Measurements from ENCODE around the gene LRP1-AS.
A peak's percentile ranks its signal among the peaks of the same experiment; 100 is the strongest.

The LRP1-AS gene

DNA sequence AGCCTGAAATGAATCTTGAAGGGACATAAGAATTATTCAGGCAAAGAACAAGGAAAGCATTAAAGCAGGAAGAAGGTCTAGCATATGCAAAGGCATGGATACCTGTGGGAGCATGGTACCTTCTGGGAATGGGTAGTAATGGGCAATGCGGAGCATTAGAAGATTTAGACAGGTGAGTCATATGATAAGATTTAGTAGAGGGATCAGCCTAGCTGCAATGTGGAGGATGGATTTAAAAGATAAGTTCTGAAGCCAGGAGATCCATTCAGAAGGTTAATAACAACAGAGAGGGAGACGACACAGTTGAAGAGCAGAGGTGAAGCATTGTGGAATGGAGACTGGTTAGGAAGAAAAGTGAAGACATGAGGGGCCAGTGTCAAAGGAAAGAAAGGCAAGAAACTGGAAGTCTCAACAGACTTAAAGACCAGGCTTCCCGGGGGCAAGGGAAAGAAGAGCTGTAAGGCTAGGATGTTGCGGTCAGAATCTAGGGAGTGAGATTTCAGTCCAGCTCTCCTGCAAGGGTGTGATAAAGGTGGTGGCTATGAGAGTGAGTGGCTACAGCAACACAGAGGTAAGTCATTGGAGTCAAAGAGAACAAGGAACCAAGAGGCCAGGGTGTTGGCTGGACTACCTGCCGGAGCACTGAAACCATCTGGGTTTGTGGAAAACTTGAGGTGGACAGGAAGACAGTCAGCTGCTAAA is 30.7 kb downstream of the LRP1-AS start:
- no peak for DNase-seq

DNA sequence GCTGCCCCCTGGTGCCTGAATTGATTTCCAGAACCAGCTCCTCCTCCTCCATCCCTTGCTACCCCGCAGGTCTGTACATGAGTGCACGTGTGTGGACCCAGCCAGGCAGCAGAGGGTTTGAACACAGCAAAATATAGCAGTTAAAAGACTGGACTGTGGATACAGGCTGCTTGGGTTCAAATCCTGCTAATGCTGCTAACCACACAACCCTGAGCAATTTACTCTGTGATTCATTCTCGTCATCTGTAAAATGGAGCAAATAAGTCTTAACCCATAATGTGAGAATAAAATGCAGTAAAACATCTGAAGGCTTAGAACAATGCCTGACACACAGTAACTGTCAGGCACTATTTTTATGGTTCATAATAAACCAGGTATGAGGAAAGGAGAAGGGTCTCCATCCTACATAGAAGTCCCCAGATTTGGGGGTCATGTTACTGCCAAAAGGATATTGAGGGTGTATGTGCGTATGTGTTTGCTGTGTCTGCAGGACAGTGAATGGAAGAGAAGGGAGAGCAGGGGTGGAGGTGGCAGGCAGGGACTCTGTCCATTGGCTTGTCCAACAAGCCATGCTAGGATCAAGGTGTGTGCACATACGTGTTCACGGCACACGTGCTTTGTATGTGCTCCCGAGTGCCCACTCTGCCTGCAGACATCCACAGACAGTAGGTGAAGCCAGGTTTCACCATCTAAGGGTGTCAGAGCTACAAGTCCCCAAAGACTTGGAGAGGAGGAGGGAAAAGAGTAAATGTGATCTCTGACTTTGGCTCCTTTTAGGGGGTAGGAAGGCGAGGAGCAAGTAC is 34.7 kb downstream of the LRP1-AS start:
- no peak for DNase-seq

DNA sequence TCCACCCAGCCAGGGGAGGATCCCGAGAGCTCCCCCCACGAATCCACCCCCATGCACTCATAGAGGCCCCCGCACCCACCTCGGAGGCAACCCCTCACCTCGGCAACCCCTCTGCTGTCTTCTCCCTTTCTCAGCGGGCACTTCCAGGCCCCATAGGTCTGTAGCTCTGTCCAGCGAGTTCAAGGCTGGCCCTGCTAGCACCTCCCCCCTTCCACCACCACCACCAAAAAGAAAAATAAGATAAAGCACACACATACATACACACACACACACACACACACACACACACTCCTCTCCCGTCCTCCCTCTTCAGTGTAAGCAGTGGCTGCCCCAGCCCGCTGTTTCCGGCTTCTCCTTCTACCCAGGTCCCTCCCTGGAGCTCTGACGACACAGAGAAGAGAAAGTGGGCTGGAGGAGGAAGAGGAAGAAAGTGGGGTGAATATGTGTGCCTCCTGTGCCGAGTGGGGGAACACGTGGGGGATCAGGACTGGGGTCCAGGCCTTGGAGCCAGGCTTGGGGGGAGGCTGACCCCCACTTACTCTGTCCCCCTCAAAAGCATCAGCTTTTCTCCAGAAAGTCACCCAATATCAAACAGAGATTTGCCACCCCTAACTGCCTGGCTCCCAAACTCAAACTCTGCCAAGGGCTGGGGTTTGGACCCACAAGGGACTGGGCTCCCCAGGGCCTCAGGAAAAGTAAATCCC is 36.2 kb downstream of the LRP1-AS start, which contains the start of gene STAT6:
Gene STAT6 (minus strand): TSS at position 332 of the 704 bp plus-strand sequence. CDS start 3,084 bp downstream, outside the sequence.
- peak; percentile 94 for DNase-seq

DNA sequence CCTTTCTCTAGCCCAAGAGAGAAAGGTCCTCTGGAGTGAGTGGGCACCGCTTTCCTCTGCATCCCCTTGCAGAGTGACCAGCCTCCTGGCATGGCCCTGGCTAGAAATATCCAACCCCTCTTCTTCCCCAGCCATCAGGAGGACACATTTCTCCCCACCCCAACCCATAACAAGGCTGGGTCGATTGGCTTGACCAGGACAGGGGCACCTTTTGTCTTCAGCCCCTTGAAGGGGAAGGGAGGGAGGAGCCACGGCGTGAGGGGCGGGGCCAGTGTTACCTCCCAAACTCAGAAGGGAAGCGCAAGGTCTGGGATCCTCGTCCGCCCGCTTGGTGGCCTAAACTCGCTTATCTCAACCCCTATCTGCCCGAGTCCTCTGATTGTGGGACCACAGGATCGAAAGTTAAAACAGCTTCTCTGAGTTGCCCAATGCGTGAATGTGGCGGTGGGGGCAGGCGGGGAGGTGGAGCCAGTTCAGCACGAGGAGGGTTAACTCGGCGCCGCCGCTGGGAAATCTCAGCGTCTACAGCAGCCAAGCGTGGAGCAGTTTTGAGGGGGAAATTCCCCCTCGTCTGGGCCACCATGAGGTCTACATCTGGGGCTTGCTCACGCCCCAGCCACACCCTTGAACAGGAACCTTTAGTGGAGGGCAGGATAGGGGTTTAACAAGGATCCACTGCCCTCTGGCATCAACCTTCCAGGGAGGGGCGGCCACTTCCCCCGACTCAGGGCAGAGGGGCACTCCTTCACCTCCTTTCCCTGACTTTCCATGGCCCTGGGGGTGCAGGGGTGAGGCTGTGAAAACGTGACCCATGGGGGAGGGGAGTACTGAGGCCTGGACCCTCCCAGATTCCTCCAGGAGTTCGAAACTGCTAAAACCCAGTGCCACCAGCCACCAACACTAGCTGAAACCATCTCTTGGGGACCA is 37.1 kb downstream of the LRP1-AS start:
- DNase-seq, result peak; percentile 87

DNA sequence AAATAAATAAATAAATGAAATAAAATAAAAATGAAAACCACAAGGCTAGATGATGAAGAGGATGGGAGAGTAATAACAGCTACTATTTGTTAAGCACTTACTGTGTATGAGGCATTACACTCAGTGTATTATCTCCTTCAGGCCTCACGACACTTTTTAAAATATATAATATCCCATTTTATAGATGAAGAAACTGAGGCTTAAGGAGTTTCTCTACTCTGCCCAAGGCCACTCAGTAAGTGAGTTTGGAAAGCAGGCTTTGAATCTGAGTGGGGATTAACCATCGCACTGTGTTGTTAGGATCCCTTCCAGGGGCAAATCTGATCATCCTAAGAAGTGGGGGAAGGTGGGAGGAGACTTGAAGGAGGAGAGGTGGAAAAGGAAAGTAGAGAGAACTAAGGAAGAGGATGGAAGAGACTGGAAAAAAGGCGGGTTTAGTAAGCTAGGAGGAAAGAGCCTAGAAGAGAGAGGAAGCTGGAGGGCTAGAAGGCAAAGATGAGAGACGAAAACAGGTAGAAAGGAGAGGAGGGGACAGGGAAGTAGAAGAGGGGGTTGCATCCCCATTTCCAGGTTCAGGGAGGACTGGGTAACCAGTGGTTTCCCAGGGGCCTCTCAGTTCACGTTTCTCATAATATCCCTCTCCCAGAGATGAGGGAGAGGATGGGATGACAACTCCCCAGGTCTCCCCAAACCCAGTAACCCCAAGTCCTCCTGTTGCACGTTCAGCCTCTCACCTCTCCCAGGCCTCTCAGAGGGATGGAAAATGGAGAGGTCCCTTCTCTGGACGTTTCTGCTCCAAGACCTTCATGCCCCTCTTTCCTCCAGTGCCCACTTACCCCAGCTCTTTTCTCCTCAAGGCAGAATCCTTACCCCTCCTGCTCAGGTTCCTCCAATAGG is 38.0 kb downstream of the LRP1-AS start:
- DNase-seq, result no peak

DNA sequence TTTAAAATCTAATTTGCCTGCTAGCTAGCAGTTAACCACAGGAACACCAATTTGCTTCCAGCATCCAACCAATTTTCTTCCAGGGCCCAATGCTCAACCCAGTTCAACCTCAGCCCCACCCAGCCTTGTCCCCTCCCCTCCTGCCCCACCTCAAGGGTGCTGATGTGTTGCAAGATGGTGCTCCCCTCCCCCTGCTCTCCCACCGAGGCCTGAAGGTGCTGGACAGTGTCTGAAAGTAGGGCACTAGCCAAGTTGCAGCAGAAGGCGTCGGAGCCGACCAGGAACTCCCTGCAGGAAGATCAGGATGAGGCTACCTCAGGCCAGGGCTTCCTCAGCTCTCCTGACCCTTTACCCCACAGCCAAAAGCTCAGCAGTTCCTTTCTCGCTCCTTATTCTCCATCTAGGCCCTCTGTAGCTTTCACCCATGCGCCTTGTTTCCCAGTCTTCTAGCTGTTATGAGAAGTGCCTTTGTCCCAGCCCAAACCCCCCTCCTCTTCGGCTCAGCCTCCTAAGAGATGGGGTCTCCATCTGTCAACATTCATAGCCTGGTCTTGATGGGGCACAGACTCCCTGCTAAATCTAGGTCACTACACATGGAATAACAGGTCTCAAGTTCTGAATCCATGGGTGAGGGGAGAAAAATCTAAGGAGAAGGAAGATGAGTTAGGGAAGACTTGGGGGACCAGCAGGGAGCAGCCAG is 39.8 kb downstream of the LRP1-AS start:
- no peak for DNase-seq

DNA sequence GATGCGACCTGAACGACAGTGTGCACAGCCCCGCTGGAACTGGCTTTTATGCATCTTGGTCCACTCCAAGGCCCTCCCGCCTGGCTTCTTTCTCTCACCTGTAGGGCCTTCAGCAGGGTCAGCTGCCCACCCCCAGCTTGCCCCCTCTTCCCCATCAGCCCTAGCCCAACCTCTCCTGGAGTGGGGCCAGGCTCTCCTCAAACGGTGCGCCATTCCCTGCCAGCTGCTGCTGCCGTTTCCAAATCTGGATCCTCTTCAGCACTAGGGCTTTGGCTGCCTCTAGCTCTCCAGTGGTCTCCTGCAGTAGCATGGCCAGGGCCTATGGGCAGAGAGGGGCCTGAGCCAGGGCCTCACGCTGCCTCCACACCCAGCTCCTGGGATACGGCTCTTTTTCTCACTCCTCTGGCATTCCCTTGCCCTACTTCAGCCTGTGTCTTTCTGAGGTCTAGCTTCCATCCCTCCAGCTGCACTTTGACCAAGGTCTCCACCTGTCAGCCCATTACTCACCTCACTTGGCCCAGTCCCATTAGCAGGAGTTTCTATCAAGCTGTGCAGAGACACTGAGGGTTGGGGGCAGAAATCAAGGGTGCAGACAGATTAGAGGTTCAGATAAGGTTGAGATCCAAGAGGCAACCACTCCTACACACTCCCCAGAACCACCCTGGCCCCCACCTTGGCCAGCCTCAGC is 41.3 kb downstream of the LRP1-AS start:
- no peak for DNase-seq

DNA sequence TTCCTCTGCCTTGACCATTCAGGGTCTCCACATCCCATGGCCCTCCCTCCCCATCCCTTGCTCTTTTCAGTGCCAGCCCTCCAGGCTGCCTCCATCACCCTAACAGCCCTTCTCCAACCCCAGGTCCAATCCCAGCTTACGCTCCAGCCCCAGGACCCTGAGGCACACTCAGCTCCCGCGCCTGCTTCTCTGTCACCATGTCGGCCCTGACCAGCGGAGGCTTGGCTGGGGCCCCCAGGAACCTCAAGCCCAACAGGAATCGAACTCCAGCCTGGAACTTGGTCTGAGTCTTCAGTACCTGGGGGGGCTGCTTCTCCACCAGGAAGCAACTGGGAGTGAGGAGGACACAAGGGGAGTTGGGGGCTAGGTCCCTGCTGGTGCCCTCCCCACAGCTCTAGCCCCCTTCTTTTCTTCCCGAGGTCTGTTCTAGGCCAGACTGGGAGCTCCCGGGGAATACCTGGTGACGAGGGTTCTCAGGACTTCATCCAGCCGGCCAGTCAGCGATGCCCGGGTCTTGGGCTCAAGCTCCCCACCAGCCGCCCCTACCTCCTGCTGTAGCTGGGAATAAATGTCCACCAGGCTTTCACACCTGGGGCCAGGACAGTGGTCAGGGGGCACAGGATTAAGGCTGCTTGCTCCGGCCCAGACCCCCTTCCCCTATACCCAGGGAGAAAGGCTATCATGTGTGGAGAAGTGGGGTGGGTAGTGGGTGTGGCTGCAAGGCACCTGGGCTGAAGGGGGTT is 42.2 kb downstream of the LRP1-AS start:
- DNase-seq, result no peak

DNA sequence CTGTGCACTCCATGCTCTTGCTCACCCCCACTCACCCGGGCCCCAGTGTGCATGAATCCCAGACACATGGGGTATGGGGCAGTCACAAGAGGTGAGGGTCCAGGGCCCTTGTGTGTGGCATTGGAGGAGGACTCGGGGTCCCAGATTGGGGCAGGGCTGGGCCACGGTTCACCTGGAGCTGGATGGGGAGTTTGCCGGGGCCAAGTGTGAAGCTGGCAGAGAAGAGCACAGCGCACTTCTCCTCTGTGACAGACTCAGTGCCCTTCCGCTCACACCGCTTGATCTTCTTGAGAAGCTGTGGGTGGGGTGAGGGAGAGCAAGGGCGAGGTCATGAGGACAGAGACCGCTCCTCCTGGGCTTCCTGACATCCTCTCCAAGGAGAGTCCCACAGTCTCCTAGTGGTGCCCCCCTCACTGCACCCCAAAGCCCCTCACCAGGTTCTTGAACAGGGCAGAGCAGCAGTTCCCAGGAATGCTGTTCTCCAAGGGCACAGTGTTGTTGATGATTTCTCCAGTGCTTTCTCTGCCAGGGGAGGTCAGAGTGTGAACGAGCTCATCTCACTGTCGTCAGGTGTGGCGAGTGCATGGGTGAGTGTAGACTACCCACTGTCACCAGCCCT is 43.0 kb downstream of the LRP1-AS start:
- no peak for DNase-seq

DNA sequence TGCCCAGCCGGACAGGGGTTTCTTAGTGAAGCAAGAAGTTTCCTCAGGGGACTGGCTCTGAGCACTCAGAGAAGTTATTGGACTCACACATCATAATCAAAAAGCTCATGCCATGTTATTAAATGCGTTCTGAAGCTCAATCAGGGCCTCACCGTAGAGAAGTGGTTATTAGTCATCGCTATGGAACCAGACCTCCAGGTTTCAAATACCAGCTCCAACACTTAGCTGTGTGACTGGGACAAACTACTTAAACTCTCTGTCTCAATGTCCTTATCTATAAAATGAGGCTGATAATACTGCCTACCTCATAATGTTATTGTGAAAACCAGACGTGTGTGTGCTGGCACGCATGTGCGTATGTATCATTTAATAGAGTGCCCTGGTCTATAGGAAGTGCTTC is 43.6 kb downstream of the LRP1-AS start:
- no peak for DNase-seq

DNA sequence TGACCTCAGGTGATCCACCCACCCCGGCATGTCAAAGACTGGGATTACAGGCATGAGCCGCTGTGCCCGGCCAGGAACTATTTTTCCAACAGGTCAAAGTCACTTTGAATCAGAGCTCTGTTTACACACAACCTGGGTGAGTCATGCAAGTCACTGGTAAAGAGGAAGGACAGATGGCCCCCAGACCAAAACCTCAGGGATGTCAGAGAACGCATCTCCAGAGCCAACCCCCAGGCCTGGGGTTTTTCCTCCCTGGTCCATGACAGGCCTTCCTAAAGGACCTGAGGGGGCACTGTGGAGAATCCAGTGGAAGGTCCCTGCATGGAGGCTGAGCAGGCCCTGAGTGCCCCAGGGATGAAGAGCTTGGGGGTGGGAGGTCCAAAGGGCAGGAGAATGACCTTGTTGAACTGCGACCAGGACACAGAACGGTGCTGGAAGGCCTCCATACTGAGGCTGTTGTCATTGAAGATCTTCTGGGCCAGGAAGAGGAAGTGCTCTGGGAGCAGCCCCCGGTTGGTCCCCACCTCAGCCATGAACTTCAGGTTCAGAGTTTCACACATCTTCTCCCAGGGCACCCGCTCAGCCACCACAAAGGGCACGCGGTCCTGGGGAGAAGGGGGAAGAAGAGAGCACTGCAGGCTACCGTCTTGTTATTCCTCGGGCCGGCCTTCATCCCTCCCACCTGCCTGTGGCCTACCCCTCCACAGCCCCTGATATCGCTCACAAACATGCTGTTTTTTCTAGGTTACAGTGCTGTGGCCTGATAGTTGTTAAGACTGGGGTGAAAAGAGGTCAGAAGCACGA is 45.3 kb downstream of the LRP1-AS start:
- DNase-seq, result no peak

DNA sequence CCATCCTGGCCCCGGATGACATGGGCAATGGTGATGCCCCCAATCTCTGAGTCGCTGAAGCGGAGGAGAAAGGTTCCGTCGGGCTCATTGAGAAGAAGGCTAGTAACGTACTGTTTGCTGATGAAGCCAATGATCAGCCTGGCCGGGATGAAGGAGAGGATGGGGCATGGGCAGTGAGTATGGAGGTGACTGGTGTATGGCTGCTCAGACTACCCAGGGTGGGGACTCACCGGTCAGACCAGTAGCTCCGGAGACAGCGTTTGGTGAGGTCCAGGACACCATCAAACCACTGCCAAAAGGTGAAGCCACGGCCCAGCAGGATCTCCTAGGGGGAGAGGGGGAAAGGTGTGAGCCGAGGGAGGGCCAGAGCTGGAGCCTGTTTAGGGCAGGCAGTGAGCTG is 47.7 kb downstream of the LRP1-AS start:
- no peak for DNase-seq

DNA sequence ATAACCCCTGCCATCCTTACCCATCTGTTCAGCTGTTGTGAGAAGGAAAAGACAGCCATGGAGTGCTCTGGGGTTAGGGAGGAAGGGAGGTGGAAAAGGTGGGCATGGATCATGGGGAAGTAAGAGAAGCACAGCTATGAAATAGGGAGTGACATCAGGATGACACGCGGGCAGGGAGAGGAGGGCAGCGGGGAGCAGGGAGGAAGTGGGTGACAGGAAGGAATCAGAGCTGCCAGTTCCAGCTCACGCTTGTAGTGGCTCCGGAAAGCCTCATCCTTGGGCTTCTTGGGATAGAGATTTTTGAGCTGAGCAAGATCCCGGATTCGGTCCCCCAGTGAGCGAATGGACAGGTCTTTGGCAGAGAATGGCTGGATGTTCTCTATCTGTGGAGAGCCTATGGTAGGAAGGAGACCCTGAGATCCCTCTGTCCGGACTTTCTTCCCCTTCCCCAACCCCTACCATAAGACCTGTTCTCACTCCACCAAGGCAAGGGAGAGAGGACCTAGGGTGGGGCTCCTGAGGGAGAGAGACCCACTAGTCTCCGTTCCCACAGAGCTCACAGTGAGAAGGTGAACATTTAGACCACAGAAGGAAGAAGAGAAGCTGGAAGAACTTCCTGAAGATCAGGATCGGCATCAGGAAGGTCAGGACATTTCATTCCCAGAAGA is 48.2 kb downstream of the LRP1-AS start:
- DNase-seq, result no peak

DNA sequence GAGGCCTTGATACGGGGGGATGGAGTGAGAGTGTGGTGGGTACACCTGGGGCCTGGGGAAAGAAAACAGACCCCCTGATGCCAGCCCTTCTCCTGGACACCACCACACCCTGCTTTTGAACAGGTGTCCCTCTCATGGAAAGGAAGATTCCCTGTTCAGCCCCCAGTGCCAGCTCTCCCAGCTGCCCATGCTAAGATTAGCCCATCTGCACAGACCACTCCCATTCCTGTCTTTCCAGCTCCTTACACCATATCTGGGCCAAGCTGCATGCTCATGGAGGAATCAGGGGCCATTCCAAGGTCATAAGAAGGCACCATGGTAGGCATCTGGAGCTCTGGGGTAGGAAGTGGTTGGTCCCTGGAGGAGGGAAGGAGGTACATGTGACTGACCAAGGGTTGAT is 48.9 kb downstream of the LRP1-AS start:
- DNase-seq, result no peak

DNA sequence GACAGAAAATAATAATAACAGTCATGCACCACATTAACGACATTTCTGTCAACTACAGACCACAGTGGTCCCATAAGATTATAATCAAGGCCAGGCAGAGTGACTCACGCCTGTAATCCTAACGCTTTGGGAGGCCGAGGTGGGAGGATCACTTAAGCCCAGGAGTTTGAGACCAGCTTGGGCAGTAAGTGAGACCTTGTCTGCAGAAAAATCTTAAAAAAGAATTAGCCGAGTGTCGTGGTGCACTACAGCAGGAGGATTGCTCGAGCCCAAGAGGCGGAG is 49.9 kb downstream of the LRP1-AS start:
- DNase-seq, result no peak

DNA sequence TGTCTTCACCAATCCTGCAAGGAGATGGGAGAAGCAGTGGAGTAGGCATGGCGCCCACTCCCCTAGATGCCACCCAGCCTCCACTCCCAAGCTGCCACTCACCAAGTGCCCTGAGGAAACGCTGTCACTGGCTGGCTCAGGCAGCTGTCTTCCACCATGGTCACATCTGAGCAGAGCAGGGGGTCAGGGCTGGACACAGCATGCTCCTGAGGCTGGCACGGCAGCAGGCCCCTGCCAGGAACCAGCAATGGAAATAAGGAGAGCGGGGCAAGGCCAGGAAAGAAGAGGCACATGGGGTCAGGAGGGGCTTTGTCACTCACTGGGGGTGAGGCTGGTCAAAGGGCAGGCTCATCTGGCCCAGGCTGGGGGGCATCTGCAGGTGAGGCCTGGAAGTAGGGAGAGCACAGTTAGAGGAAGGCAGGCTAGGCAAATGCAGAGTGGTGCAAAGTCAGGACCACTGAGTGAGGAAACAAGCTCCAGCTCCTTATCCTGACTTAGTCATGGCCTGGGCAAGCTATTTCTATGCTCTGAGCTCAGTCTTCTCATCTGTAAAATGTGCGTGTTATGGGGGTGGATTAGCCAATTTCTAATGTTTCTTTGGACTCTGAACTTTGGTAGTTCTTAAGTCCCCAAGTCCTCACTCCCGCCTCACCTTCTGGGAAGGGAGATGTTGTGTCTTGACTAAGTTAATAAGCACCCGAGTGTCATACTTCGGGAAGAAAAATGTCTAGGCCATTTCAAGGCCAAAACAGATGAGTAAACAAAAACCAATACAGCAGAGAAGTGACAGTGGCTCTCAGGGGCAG is 50.5 kb downstream of the LRP1-AS start:
- no peak for DNase-seq

DNA sequence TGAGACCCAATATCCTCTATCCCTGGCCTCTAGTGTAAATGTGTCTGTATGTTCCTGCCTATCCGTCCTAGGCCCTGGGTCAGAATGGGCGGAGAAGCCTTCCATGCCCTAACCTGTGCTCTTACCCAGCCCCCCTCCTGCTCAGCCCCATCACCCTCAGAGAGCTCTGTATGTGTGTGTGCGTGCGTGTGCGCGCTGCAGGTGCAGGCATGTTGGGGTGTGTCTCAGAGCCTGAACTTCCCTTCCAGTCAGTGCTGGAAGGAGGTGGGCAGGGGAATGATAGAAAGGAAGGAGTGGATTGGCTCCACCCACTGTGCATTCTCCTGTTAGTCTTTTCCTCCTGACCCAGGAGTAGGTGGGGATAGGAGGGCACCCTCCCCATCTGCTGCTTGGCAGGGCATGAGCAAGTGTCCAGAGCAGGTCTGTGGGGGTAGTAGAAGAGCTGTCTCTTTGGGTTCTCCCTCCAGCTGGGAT is 51.3 kb downstream of the LRP1-AS start:
- no peak for DNase-seq
